CD4-positive, alpha-beta T cell treated with Interferon alpha-2 for 1 hour (primary cell): ENCODE results near the gene TAPT1.
A peak's percentile ranks its signal among the peaks of the same experiment; 100 is the strongest.
"Not testable (repeated sequence)": the region's sequence is repeated elsewhere in the genome, so short reads cannot be mapped to it uniquely, and the experiment has no call there.

Experiments used
- DNase-seq, 2 donors: peaks; one replicate each; pipeline ENCODE4 v3.0.0-alpha.2; 2020 to 2022

The TAPT1 gene, protein sequence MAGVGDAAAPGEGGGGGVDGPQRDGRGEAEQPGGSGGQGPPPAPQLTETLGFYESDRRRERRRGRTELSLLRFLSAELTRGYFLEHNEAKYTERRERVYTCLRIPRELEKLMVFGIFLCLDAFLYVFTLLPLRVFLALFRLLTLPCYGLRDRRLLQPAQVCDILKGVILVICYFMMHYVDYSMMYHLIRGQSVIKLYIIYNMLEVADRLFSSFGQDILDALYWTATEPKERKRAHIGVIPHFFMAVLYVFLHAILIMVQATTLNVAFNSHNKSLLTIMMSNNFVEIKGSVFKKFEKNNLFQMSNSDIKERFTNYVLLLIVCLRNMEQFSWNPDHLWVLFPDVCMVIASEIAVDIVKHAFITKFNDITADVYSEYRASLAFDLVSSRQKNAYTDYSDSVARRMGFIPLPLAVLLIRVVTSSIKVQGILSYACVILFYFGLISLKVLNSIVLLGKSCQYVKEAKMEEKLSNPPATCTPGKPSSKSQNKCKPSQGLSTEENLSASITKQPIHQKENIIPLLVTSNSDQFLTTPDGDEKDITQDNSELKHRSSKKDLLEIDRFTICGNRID

GRCh38 chr4:16225863-16226815, at the start of gene TAPT1:
TSS of gene TAPT1 (minus strand) at chr4:16226471. CDS start at chr4:16226457, 14 bp downstream.
- DNase-seq, result peak; percentile 77 to 88

DNA sequence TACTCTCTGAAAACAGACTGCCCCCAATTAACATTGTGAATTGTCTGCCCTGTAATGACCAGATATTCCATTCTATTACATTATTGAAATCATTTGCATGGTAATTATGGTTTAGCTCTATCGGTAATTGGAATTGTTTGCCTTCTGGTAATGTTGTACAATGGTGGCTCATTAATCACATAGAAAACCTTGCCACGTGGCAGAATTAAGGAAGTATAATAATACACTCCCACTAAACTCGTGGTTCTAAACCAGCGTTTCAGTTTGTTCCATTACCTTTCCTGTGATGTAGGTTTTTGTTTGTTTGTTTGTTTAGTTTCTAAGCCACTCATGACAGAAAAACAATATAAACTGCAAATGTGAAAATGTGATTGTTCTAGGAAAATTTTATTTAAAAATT, 45.1 kb upstream of the TAPT1 start:
- no peak for DNase-seq

DNA sequence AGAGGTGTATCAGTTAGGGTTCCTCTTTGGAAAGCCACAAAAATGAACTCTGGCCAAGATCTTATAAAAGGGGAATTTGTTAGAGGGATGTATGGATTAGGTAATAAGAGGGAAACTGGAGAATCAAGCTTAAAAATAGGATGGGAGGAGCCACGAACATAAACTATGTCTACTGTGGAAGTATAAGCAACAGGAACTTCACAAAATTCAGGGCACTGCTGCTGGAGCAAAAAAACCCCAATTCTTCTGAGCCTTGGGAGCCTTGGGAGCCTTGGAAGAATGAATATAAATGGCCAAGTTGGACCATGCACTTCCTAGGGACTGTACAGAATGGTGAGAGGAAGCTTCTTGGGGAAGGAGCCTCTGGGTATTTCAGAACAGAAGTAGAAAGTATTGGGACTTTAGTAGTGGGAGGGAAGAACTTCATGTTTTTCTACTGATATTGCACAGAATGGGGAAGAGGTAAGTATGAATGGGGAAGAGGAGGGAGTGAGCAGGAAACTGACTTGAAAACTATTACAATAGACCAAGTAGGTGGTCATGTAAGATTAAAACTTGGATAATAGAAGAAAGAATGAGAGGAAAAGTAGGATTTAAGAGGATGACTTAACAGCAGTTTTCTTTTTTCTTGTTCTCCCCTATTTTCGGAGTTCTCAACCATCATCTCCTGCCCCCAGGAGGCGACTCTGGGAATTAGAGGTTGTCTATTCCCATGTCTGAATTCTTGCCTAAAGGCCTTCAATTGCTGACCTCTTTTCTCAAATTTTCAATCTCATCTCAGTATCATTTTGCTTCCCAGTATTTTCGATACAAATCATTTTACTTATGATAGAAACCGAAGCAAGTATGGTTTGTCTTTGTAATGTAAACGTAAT, 44.4 kb upstream of the TAPT1 start:
- DNase-seq, result no peak

- not testable (repeated sequence) for DNase-seq
These were observed 43.6 kb upstream of the TAPT1 start for GRCh38 chr4:16269742-16270453.

DNA sequence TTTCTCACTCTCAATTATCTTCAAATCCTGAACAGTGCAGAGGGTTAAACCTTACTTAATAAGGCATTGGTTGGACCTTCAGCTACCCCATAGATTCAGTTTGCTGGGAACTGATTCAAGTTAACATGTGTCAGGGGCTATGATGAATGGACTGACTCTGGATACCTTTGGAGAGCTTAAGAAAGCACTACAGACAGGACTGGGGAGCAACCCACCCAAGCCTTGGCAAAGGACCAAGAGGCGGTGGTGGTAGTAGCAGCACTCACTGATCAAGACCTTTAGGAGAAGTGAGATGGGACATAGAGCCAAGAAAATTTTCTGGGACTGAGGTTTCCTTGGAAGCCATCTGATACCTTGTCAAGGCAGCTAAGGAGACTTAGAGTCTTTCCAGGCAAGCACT, 43.0 kb upstream of the TAPT1 start:
- no peak for DNase-seq

DNA sequence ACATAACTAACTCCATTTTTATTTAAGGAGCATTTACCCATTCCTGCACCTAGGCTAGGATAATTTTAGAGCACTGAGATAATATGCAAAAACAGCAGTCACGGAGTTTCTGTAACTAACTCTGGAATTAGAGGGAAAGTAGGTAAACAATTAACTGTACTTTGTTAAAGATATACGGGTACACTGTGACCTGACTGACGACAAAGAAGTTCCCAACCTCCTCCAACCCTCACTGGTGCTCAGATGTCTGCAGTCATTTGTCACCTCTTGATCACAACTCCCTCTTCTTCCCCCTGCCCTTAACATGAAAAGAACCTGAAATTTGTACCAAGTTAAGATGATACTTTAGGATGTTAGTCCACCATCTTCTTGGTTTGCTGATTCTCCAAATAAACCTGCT, 42.0 kb upstream of the TAPT1 start:
- no peak for DNase-seq

- DNase-seq, result no peak
These were observed 41.4 kb upstream of the TAPT1 start for GRCh38 chr4:16267639-16268038.

- DNase-seq, result no peak
These were observed 39.5 kb upstream of the TAPT1 start for GRCh38 chr4:16265820-16266219.

DNA sequence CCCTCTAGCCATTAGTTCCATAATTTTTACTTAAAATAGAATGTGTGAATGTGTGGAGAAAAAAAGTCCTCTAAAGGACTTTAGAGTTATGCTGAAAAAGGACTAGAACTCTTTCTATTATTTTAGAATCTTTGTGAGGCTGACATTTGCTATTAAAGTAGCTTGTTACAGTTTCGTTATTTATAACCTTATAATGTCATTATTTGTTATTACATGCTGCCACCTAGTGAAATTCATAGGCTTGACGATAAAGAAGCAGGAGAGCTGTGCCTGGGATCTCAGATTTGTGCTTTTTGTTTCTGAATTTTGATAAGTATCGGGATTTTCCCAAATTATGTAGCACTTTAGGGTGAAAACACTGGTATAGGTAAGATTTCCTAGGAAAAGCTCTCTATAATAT, 38.5 kb upstream of the TAPT1 start:
- DNase-seq, result peak in 1 of 2 donors; percentile 63

DNA sequence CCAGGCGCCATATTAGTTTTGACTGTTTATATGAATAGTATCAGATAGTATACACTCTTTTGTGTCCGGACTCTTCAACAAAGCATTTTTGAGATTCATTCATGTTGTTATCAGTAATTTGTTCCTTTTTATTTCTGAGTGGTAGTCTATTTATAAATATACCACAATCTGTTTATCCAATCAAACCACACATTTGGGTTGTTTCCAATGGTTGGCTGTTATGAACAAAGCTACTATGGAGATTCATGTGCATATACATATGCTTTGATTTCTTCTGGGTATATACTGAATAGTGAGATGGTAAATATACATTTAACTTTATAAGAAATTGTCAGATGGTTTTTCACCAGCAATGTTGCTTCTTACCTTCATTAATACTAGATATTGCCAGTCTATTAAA, 36.8 kb upstream of the TAPT1 start:
- DNase-seq, result no peak

DNA sequence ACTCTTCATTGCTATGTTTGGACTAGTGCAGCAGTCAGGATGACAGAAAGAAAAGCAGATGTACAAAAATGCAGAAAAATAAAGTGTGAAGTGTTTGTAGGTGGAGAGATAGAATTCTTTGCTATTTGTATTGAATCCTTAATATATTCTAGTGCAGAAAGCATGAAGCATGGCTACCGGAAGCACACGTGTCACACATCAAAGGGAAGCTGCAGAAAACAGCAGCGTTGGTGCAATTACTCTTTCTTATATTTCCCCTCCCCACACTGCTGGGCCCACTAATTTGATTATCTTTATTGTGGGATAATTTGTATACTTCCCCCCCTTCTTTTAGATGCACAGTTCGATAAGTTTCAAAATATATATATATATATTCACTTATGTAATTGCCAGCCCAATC, 35.9 kb upstream of the TAPT1 start:
- DNase-seq, result no peak

DNA sequence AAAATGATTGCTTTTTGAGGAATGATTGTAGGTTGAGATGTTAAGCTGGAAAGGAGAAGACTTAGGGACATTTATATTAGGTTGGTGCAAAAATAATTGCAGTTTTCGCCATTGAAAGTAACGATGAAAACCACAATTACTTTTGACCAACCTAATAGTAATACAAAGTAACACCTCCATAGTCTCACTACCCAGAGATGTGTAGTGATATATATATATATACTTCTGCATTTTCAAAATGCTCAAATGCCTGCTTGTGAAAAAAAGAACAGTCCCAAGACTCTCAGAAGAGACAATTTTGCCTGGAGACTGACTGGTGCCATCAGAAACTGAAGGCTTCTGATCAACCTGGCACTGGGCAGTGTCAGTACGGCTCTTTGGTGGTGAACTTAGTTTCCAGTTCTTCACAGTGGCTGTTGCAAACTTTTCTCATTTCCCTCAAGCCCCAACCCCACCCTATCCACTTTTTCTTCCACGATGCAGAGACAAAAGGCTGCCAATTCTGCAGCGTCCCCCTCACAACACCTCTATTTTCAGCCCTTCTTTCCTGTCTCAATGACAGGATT, 35.1 kb upstream of the TAPT1 start:
- DNase-seq, result no peak

- no peak for DNase-seq
These were observed 33.6 kb upstream of the TAPT1 start for GRCh38 chr4:16259889-16260246.

DNA sequence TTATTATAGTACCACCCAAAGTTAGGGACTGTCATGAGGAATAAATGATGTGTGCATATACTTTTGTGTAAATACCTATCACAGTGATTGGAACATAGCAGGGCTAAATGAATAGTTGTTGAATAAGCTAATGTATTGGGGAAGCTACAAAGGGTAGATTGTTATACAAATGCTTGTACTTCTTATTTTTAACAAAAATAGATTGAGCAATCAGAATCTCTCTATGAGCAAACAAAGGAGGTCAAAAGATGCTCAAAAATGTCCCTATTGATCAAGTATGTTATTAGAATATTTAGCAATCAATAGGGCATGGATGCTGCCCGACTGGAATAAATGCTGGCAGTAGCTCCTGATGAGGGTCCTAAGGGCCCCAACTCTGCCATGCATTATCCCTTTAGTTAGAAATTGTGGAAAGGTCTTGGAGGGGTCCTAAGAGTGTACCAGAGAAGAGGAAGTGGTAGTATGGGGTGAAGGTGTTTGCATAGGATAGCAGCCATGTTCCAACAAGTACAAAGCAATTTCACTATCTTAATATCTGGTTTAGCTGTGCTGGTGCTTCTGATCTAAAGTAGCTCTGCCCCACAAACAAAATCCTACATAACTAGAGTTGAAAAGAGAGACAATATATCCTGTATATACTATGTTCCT, 33.1 kb upstream of the TAPT1 start:
- no peak for DNase-seq

GRCh38 chr4:16257611-16258010, 31.3 kb upstream of the TAPT1 start:
- no peak for DNase-seq

DNA sequence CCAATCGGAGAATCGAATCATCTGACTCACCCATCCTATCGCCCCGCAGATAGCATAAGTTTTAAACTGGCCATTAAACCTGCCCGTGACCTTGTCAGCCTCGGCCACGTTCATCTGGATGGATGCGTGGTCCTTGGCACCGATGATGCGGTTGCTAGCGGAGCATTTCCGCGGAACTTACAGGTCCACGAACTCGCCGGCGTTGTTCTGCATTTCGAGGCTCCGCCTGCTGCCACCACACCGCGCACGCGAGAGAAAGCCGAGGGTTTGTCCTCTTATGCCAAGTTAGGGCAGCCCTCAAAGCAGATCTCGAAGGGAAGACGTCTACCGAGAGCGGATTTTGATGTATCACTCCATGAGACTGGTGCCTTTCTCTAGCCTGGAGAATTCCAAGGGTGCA, 30.1 kb upstream of the TAPT1 start:
- DNase-seq, result no peak

- DNase-seq, result no peak
These were observed 29.5 kb upstream of the TAPT1 start for GRCh38 chr4:16255730-16256129.

DNA sequence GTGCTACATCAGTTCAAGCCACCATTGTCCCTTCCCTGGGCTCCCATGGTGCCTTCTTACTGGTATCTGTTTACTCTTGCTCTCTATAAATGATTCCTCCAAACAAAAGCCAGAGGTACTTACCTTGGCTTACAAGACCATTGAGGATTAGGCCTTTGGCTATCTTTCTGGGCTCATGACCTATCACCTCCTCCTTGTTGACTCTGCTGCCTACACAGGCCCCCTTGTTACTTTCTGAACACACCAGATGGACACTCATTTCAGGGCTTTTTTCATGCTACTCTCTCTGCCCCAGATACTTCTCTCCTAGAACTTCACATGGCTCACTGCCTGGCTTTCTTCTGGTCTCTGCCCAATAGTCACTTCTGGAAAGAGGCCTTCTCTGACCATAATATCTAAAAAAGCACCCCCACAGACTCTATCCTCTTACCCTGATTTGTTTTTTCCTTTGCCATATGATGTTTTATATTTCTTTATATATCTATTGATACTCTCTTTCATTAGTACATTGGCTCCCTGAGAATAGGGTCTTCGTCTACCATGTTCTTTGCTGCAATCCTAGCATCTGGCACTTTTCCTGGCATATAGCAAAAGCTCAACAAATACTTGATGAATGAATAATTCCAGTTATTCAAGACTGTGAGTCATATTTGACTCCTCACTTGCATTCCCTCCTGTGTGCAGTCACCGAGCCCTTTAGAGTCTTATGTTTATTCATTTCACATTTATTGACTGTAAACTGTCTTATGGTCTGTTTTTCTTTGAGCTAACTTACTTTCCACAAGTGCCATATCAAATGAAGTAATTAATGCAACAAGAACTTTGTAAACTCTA, 27.1 kb upstream of the TAPT1 start:
- no peak for DNase-seq

GRCh38 chr4:16250661-16251365, 24.5 kb upstream of the TAPT1 start:
- DNase-seq, result no peak
